Measurements from ENCODE around the gene TROAP. TPM values are rescaled to one million over a fixed set of nuclear protein-coding genes. Genes with fewer than 3 reads are reported as not detected.

Gene TROAP
- total RNA-seq = 4.1 and 6.7 TPM in 2 replicates

GRCh38 chr12:49322708-49323523 lies at the start of gene TROAP:
TROAP (plus strand) TSS chr12:49323255; CDS start chr12:49323609, 354 bp downstream.

GRCh38 chr12:49295082-49295936 lies 27.7 kb upstream of the TROAP start, which contains the start of gene PRPH:
PRPH (plus strand) TSS chr12:49295147; CDS start chr12:49295201, 54 bp downstream.

DNA sequence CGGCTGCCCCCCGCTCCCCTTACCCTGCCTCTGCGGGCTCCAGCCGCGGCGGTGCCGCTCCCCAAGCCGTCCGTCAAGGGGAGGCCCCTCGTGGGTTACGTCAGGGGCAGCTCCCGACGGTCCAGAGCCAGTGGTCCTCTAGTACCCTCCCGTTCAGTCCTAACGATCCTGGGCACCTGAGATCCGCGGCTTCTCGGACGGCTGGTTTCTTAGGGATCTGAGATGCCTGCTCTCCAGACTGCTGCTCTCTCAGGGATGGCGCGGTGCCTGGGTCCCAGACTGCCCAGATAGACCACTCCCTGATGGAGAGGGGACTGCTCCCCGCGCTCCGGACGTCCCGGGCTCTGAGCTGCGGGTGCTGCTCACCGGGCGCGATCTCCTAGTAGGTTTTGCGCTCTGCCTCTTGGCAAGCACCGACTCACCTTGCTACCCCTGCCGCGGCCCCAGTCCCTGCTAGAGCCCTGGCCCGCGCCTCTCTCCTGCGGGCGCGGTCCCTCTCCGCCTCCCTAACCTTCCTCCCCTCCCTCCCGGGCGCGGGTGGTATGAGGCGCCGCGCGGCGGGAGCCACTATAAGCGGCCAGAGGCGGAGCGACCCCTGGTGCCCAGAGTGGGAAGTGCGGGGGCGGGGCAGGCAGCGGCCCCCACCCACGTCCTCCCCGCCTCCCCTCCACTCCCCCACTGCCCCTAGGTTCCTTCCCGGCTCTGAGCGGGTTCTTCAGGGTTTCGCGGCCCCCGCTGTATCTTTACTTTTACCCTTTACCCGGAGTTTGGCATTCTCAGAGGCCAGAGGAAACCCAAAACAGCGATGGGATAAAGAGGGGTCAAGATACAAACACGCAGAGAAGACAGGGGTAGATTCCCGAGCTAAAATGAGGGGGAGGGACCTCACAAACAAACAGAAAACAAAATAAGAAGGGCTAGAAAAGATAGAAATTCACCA lies 13.9 kb downstream of the TROAP start, which contains the start of gene C1QL4:
Gene C1QL4 (minus strand): TSS at position 544 of the 940 bp plus-strand sequence. CDS start 711 bp downstream, outside the sequence.

DNA sequence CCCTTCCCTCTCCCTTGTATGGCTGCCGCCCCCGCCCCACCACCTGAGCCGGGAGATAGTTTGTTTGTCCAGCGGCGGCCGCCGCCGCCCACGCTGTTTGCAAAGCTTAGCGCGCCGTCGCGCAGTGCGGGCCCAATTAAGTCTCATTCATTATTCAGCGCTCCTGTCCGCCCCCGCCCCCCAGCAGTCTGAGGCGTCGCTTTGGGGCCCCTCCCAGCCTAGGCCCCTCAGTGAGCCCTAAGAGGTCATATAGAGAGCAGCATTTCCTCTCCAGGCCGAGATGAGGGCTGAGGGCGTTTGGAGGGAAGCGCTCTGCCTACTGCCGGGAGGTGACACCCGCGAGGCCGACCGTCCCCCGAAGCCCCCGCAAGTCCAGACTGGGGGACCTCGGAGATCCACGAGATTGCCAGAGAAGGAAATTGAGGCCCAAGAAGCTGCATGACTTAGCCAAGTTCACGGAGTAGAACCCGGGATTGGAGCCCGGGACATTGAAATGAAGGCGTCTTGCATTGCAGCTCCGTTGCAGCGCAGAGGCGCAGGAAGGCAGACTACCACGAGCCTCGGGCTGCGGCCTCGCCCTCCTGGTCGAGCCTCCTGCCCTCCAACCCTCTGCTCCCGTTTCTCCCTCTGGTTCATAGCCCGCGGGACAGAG lies 23.7 kb downstream of the TROAP start, which contains the start of gene DNAJC22:
Gene DNAJC22 (plus strand): TSS at position 230 of the 652 bp plus-strand sequence. CDS start 1,985 bp downstream, outside the sequence.

DNA sequence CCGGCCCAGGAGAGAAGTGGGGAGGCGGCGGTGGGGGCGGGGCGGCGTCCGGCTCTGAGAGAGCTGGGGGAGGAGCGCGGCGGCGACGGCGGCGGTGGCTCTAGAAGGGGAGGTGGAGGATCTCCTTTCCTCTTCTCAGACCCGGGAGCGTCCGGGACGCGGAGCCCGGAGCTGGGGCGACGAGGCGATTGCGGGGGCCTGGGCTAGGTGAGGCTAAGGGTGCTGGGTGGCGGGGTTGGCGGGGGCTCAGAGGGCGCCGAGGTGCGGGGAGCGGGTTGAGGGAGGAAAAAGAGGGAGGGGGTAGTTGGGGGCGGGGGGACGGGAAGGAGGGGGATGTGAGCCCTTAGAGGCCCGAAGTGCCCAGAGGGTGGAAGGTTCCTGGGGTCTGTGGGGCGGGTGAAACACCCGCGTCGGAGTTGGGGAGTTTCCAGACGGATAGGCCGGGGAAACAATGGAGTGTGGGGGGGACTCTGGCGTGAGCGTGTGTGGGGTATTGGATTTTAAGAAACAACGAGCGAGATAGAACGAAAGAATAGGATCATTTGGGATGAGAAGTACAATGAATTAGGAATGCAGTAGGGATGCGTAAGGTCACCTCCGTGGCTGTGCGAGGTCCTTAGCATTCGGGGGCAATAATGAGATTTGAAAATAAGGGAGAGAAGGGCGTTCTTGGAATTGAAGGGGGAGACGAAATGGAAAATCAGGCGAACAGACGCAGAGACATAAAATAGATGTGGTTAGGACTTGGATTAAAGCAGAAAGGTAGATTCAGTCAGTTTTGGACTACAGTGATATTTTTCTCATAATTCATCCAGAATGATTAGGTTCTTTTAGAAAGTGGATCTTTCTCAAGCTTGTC lies 44.6 kb downstream of the TROAP start, which contains the start of gene SPATS2:
Gene SPATS2 (plus strand): TSS at position 82 of the 859 bp plus-strand sequence. CDS start 93,551 bp downstream, outside the sequence.

Other genes starting within 250 kb of the TROAP start
- gene DHH, start 228.5 kb upstream of the TROAP start, total RNA-seq = not detected in 2 replicates
- gene LMBR1L, start 212.4 kb upstream of the TROAP start, total RNA-seq = 18.1 and 23.3 TPM in 2 replicates
- 289 and 345 TPM in 2 replicates for gene TUBA1B, start 191.9 kb upstream of the TROAP start, total RNA-seq
- 117 and 120 TPM in 2 replicates for gene TUBA1A, start 134.2 kb upstream of the TROAP start, total RNA-seq
- 117 and 150 TPM in 2 replicates for gene TUBA1C, start 58.2 kb upstream of the TROAP start, total RNA-seq
- gene PRPH, start 28.1 kb upstream of the TROAP start, total RNA-seq = 0.73 TPM in 1 of 2 replicates, not detected in the other
- gene C1QL4, start 13.9 kb downstream of the TROAP start, total RNA-seq = not detected in 2 replicates
- gene DNAJC22, start 23.6 kb downstream of the TROAP start, total RNA-seq = 0.81 TPM in 1 of 2 replicates, not detected in the other
- gene SPATS2, start 44.2 kb downstream of the TROAP start, total RNA-seq = 23.0 and 31.2 TPM in 2 replicates
- 0.05 and 0.12 TPM in 2 replicates for gene KCNH3, start 215.8 kb downstream of the TROAP start, total RNA-seq
- gene MCRS1, start 244.9 kb downstream of the TROAP start, total RNA-seq = 32.1 and 33.8 TPM in 2 replicates